Peyer's patch (tissue), 4 donors: ENCODE results near the gene BCAS3. TPM values are rescaled to one million over a fixed set of nuclear protein-coding genes. Genes with fewer than 3 reads are reported as not detected.
"Not testable (repeated sequence)": the region's sequence is repeated elsewhere in the genome, so short reads cannot be mapped to it uniquely, and the experiment has no call there.

Experiments used
- DNase-seq, 3 donors: peaks; one replicate each; pipeline ENCODE4 v3.0.0-alpha.2; 2017 to 2019
- H3K27ac ChIP-seq, 4 donors: fragments of 200-600 bp; sonication (generic); one replicate each; pipeline ENCODE4 v1.5.1; 2016 to 2019
- H3K27me3 ChIP-seq, 2 donors: fragments of 200-600 bp; sonication (generic); one replicate each; pipeline ENCODE4 v1.5.1; 2019
- H3K36me3 ChIP-seq, 3 donors: fragments of 200-600 bp; sonication (generic); one replicate each; pipeline ENCODE4 v1.5.1; 2016 to 2019
- H3K4me1 ChIP-seq, 4 donors: fragments of 200-600 bp; sonication (generic); one replicate each; pipeline ENCODE4 v1.5.1; 2016 to 2019
- H3K4me3 ChIP-seq, 4 donors: fragments of 200-600 bp; sonication (generic); 1 replicate in 3 of 4; 2 replicates in 1 of 4; pipeline ENCODE4 v1.5.1; 2016 to 2019; ENCODE audit warnings: mild to moderate bottlenecking in 1 of 4
- H3K9me3 ChIP-seq, 4 donors: fragments of 200-600 bp; sonication (generic); one replicate each; pipeline ENCODE4 v1.5.1; 2016 to 2019; ENCODE audit warnings: mild to moderate bottlenecking in 1 of 4
- CTCF ChIP-seq, 6 experiments: fragments of 450-650 bp in 4 of 6; fragments of 200-600 bp in 2 of 6; sonication (generic) in 1 of 6; IDR thresholded peaks; one replicate each; pipeline ENCODE4 v1.5.1; 2017 to 2019; ENCODE audit warnings: antibody characterized with exemption in 6 of 6, mild to moderate bottlenecking in 3 of 6, moderate library complexity in 1 of 6
- POLR2A ChIP-seq, 2 donors: fragments of 450-650 bp; IDR thresholded peaks; one replicate each; pipeline ENCODE4 v1.5.1; 2017; ENCODE audit warnings: antibody characterized with exemption in 2 of 2, mild to moderate bottlenecking in 2 of 2, moderate library complexity in 2 of 2
- total RNA-seq, 4 donors: library from RNA; depleted of rRNA; stranded (reverse); fragments of >200 nt; gene quantifications; one replicate each; pipeline ENCODE4 v1.1.0, GENCODE V29; 2016

The BCAS3 gene
- total RNA-seq, 4 donors from 2014 or later, result 25.7 to 109 (median 57.1) TPM

GRCh38 chr17:60759756-60760155, 82.1 kb downstream of the BCAS3 start:
- H3K4me1 ChIP-seq, result no peaks in the 10 kb centered on the region
- H3K27me3 ChIP-seq, result no peaks in the 10 kb centered on the region
- TF ChIP-seq POLR2A (IDR thresholded peaks at IDR 0.05), result no peak
- no peak for TF ChIP-seq CTCF (IDR thresholded peaks at IDR 0.05)
- no peak for DNase-seq
- H3K9me3 ChIP-seq, result no peaks in the 10 kb centered on the region
- H3K4me3 ChIP-seq, result no peak overlapping the region
- no peak overlapping the region for H3K27ac ChIP-seq
- no peaks in the 10 kb centered on the region for H3K36me3 ChIP-seq

GRCh38 chr17:60761301-60761700, 83.7 kb downstream of the BCAS3 start:
- not testable (repeated sequence) for H3K27ac ChIP-seq, DNase-seq, H3K4me1 ChIP-seq, H3K9me3 ChIP-seq, H3K4me3 ChIP-seq, H3K27me3 ChIP-seq, H3K36me3 ChIP-seq

GRCh38 chr17:60766778-60767190, 89.1 kb downstream of the BCAS3 start:
- H3K9me3 ChIP-seq, result no peaks in the 10 kb centered on the region
- no peaks in the 10 kb centered on the region for H3K27me3 ChIP-seq
- H3K36me3 ChIP-seq, result no peaks in the 10 kb centered on the region
- no peaks in the 10 kb centered on the region for H3K4me1 ChIP-seq
- no peak overlapping the region for H3K4me3 ChIP-seq
- H3K27ac ChIP-seq, result no peak overlapping the region
- no peak for DNase-seq
- TF ChIP-seq CTCF (IDR thresholded peaks at IDR 0.05) (no peak), POLR2A (IDR thresholded peaks at IDR 0.05) (no peak)

GRCh38 chr17:60767744-60768308, 90.2 kb downstream of the BCAS3 start:
- no peaks in the 10 kb centered on the region for H3K27me3 ChIP-seq
- H3K36me3 ChIP-seq, result no peaks in the 10 kb centered on the region
- H3K4me1 ChIP-seq, result no peaks in the 10 kb centered on the region
- DNase-seq, result no peak
- H3K9me3 ChIP-seq, result no peaks in the 10 kb centered on the region
- no peak overlapping the region for H3K27ac ChIP-seq
- no peak overlapping the region for H3K4me3 ChIP-seq
- TF ChIP-seq CTCF (IDR thresholded peaks at IDR 0.05) (no peak), POLR2A (IDR thresholded peaks at IDR 0.05) (no peak)

GRCh38 chr17:60769327-60769726, 91.7 kb downstream of the BCAS3 start:
- Histone ChIP-seq H3K4me1 (no peaks in the 10 kb centered on the region), H3K27me3 (no peaks in the 10 kb centered on the region), H3K4me3 (no peak overlapping the region), H3K36me3 (no peaks in the 10 kb centered on the region), H3K9me3 (no peaks in the 10 kb centered on the region), H3K27ac (no peak overlapping the region)
- no peak for DNase-seq
- TF ChIP-seq CTCF (IDR thresholded peaks at IDR 0.05), result no peak
- TF ChIP-seq POLR2A (IDR thresholded peaks at IDR 0.05), result no peak

GRCh38 chr17:60770946-60771422, 93.3 kb downstream of the BCAS3 start:
- Histone ChIP-seq H3K27me3 (no peaks in the 10 kb centered on the region), H3K4me1 (no peaks in the 10 kb centered on the region), H3K9me3 (no peaks in the 10 kb centered on the region), H3K36me3 (no peaks in the 10 kb centered on the region), H3K27ac (no peak overlapping the region), H3K4me3 (no peak overlapping the region)
- no peak for DNase-seq
- TF ChIP-seq CTCF (IDR thresholded peaks at IDR 0.05) (no peak), POLR2A (IDR thresholded peaks at IDR 0.05) (no peak)

GRCh38 chr17:60771621-60772020, 94.0 kb downstream of the BCAS3 start:
- not testable (repeated sequence) for H3K9me3 ChIP-seq, DNase-seq, H3K36me3 ChIP-seq

More at GRCh38 chr17:60771621-60772020, 94.0 kb downstream of the BCAS3 start:
- not testable (repeated sequence) for H3K4me1 ChIP-seq, H3K27me3 ChIP-seq, H3K27ac ChIP-seq, H3K4me3 ChIP-seq
